Measurements from ENCODE around the gene PGC. TPM values are rescaled to one million over a fixed set of nuclear protein-coding genes. Genes with fewer than 3 reads are reported as not detected.

PGC gene
- total and polyA plus RNA-seq, 2 donors (not counting 3 experiments of a cell fraction or from before 2014, with no cell fraction given), result not detected

DNA sequence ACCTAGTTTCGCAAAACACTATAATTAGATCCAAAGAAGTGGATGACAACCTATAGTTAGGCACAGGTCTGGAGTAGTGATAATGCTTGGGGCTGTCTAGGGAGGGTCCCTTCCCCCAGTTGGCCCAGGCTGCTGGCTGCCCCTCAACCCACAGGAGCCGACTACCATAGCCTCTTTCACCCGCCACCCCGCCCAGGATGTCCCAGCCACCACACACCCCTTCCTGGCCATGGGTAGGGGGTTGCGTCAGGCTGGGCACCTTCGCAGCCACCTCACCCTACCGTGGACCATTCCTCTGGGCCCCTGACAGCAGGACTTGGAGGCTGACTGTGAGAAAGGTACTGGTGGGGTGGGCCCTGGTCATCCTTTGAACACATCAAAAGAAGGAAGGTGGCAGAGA, 20.3 kb downstream of the PGC start:
- H3K27ac ChIP-seq (ENCODE audit: insufficient read depth, low read depth, low read length), result no peak overlapping the region
- no peak overlapping the region for H2AFZ ChIP-seq (ENCODE audit: low read depth, low read length)
- H3K9ac ChIP-seq (replicated peaks; ENCODE audit: extremely low read depth, insufficient read depth, low read length), result no peak overlapping the region
- no peak for DNase-seq (ENCODE audit: low read depth, low spot score)
- peaks cover 8% of the 10 kb centered on the region for H3K4me1 ChIP-seq (ENCODE audit: control insufficient read depth, extremely low read depth, insufficient read depth, low read length)
- H3K9me3 ChIP-seq (replicated peaks; ENCODE audit: control insufficient read depth, insufficient read depth, low read length), result no peaks in the 10 kb centered on the region
- intact Hi-C loops (cut with micrococcal nuclease) (no loop called here), dilution Hi-C loops (cut with MboI; ENCODE audit: extremely low pct_ligation_motif_present, low sequenced_read_pairs) (no loop called here)
- no peak for FAIRE-seq
- H3K27me3 ChIP-seq (ENCODE audit: control insufficient read depth in 2 of 2, insufficient read depth in 2 of 2, low read length in 2 of 2), result no peaks in the 10 kb centered on the region
- no peaks in the 10 kb centered on the region for H3K9me1 ChIP-seq (replicated peaks; ENCODE audit: control insufficient read depth, extremely low read depth, insufficient read depth, low read length)
- BruUV-seq (replicated peaks), result no TSS peak
- no peaks in the 10 kb centered on the region for H4K20me1 ChIP-seq (replicated peaks; ENCODE audit: control insufficient read depth, extremely low read depth, insufficient read depth, low read length)
- ChIA-PET POLR2A (no interaction called here), CTCF (no interaction called here)
- no peaks in the 10 kb centered on the region for H3K79me2 ChIP-seq (ENCODE audit: control insufficient read depth, insufficient read depth, low read length)
- no peak overlapping the region for H3K4me3 ChIP-seq (replicated peaks in 1 of 3; ENCODE audit: insufficient read depth in 1 of 3, low read depth in 1 of 3, low read length in 3 of 3)
- no peaks in the 10 kb centered on the region for H3K36me3 ChIP-seq (ENCODE audit: control insufficient read depth in 2 of 2, extremely low read depth in 1 of 2, insufficient read depth in 2 of 2, low read length in 2 of 2)
- TF ChIP-seq MYC (IDR thresholded peaks at IDR 0.05; ENCODE audit: low read depth, low read length) (no peak), EZH2 (IDR thresholded peaks at IDR 0.05; ENCODE audit: borderline replicate concordance, low read depth, low read length, severe bottlenecking) (no peak), FOS (IDR thresholded peaks at IDR 0.05; ENCODE audit: borderline replicate concordance, insufficient read depth, low read length) (no peak), GATA2 (IDR thresholded peaks at IDR 0.05; ENCODE audit: insufficient read depth, insufficient read length, low read depth, low read length) (no peak), JUN (IDR thresholded peaks at IDR 0.05; ENCODE audit: borderline replicate concordance, insufficient read depth, insufficient read length, low read depth) (no peak), POLR2AphosphoS5 (IDR thresholded peaks at IDR 0.05; ENCODE audit: insufficient read depth, low read depth, low read length) (no peak), POLR2A (IDR thresholded peaks at IDR 0.05; ENCODE audit: low read depth, low read length) (no peak)
- TF ChIP-seq, protein P1, sequence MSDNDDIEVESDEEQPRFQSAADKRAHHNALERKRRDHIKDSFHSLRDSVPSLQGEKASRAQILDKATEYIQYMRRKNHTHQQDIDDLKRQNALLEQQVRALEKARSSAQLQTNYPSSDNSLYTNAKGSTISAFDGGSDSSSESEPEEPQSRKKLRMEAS (IDR thresholded peaks at IDR 0.05; ENCODE audit: insufficient read depth, insufficient read length), result no peak
- TF ChIP-seq, protein P2, sequence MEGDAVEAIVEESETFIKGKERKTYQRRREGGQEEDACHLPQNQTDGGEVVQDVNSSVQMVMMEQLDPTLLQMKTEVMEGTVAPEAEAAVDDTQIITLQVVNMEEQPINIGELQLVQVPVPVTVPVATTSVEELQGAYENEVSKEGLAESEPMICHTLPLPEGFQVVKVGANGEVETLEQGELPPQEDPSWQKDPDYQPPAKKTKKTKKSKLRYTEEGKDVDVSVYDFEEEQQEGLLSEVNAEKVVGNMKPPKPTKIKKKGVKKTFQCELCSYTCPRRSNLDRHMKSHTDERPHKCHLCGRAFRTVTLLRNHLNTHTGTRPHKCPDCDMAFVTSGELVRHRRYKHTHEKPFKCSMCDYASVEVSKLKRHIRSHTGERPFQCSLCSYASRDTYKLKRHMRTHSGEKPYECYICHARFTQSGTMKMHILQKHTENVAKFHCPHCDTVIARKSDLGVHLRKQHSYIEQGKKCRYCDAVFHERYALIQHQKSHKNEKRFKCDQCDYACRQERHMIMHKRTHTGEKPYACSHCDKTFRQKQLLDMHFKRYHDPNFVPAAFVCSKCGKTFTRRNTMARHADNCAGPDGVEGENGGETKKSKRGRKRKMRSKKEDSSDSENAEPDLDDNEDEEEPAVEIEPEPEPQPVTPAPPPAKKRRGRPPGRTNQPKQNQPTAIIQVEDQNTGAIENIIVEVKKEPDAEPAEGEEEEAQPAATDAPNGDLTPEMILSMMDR (IDR thresholded peaks at IDR 0.05; ENCODE audit: extremely low read depth in 1 of 2, insufficient read depth in 1 of 2, low read depth in 1 of 2, low read length in 2 of 2), result no peak
- H3K4me2 ChIP-seq (ENCODE audit: insufficient read depth, low read length), result no peak overlapping the region

Measured in endothelial cell of umbilical vein (primary cell).